HG03378 (cell line): Measurements from ENCODE around the gene WRNIP1.

Source experiments
- ATAC-seq: cut with Tn5 transposase; IDR thresholded peaks from one replicate; pipeline ENCODE4 v1.9.1; 2021; ENCODE audit warnings: mild to moderate bottlenecking, moderate library complexity; ENCODE audit not compliant: unreplicated experiment

WRNIP1 gene

DNA sequence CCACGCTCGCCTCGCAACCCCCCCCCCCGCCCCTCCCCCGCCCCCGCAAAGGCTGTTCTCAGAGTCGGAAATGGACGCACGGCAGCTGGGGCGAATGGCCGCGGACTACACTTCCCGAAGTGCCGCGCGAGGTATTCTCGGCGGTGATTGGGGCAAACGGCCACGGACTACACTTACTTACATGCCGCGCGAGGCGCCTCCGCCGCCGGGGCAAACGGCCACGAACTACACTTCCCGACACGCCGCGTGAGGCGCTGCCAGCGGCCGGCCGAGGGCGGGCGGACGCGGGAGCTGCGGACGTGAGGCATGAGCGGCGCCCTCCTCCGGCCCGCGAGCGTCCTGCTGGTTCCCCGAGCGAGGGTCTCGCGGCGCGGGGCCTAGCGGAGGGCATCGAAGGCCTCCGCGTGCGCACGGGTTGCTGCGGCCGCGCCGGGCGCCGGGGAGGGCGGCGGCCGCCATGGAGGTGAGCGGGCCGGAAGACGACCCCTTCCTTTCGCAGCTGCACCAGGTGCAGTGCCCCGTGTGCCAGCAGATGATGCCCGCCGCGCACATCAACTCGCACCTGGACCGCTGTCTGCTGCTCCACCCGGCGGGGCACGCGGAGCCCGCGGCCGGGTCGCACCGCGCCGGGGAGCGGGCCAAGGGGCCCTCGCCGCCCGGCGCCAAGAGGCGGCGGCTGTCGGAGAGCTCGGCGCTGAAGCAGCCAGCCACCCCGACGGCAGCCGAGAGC, at the start of gene WRNIP1:
WRNIP1 (plus strand) TSS at position 228 of the 730 bp plus-strand sequence; CDS start at position 458, 230 bp downstream.
- peak; percentile 90 for ATAC-seq

DNA sequence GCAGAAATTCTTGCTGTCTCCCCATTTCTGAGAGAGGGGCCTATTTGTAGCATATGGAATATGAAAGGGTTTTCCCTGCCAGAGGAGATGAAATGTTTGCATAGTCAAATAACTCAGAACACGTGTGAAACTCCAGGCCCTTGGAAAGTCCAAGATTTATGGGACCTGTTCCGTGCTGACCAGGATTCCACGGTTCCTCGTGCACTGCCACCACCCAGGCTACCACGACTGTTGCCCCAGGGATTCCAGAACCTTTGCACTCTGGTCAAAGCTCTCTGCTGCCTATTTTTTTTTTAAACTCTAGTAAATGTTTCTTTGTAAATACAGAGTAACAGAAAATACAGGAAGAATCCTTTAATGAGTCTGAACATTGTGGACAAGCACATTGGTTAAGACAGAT, 49.5 kb upstream of the WRNIP1 start:
- ATAC-seq, result no peak

DNA sequence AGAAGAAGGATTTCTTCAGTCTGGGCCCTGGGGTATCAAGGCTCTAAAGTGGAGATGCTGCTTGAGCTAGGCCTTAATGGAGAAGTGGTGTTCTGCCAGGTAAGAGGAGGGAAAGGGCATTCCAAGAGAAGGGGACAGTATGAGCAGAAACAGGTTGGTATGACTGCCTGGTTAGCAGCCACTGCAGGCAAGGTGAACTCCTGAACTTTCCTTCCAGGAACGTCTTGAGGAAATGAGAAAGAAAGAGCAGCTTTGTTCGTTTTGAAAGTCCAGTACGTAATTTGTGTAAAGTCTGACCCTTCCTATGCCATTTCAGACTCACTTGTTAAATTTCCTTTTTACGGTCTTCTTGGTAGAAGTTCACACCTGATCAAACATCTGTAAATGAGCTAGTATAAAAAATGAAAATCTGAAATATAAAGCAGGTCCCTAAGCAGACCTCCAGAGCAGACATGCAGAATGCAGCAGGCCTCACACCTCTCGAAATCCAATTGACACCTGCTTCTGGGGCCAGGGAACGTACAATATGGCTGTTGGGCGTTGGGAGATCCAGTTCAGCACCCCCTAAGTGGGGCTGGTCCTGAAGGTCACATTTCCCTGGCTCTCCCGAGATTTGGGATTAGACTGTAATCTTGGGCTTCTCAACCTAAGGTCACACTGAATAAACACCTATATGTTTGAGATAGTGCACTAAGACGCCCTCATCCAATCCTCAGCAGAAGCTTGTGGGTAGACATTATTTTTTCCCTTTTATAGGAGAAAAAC, 48.1 kb upstream of the WRNIP1 start:
- ATAC-seq, result no peak

DNA sequence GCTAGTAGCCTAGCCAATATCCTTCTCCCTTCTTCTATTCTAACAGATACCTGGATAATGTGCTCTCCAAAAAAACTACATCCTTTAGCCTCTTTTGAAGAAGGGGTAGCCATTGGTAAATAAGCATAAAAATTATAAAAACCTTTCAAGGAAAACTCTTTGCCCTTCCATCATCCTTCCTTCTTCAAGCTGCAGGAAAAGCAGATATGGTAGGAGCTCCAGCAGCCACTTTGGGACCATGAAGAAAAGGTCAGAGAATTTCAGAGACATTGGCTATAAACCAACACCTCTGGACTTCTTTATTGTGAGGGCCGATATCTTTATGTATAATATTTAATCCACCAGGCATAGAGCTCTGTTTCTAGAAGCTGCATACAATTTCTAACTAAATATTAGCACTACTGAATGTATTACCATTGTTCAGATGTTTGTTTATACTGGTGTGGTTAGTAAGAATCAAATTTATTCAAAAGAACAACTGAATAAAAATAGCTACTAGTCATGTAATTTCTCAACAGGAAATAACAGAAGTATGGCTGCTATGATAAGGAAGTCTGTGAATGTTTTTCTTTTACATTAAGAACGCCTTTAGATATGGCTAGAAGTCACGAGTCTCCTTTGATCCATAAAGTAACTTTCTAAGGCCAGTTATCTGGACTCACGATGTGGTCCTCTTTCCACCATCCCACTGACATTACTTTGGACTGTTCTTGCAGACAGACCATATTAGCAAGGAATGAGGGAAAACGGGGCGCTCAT, 46.7 kb upstream of the WRNIP1 start:
- no peak for ATAC-seq

DNA sequence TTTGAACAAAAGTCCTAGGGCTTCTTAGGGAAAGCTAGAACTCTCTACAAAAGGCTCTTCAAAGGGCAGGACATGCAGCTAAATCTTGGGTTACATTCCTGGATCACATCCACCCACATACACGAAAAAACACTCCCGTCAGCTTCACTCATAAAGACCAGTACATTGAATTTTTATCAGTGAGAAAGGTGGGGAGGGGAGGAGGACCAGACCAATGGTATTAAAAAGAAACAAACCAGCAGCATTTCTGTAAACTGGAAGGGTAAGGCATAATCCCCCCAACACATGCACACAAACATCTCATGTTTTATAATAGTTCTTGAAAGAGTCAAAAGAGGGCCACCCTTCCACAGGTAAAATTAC, 46.1 kb upstream of the WRNIP1 start:
- no peak for ATAC-seq

DNA sequence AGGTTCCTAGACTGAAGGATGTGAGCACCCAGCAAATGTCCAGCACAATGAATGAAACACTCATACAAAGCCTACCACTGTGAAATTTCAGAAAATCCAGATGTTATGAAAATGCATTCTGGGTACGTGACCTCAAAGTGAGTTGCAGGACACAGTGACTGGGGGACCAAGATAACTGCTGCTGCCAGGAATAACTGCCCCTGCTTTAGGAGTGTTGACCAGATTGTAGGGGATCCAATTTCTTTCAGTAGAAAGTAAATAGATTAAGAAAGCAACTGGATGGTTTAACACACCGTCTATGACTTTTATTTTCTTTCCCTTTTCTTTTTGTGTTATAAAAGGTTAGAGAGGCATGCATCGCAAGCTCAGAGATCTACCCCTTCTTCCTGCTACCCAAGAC, 44.0 kb upstream of the WRNIP1 start:
- ATAC-seq, result no peak

DNA sequence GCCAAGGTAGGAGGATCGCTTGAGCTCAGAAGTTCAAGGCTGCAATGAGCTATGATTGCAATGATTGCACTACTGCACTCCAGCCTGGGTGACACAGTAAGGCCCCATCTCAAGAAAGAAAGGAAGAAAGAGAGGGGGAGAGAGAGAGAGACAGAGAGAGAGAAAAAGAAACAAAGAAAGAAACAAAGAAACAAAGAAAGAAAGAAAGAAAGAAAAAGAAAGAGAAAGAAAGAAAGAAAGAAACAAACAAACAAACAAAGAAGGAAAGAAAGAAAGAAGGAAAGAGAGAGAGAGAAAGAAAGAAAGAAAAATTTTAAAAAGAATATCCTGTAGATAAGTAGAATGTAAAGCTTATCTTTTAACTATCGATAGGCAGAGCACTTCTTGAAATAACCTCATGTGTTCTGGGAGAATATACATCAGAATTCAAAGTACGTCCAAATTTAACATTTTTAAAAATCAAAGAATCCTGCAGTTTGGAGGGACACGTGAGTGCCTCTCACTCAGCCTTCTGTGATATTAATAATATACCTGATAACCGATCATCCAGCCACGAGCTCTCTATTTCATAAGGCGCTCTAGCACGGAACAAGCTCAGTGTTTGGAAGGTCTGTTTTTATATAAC, 39.7 kb upstream of the WRNIP1 start:
- no peak for ATAC-seq

DNA sequence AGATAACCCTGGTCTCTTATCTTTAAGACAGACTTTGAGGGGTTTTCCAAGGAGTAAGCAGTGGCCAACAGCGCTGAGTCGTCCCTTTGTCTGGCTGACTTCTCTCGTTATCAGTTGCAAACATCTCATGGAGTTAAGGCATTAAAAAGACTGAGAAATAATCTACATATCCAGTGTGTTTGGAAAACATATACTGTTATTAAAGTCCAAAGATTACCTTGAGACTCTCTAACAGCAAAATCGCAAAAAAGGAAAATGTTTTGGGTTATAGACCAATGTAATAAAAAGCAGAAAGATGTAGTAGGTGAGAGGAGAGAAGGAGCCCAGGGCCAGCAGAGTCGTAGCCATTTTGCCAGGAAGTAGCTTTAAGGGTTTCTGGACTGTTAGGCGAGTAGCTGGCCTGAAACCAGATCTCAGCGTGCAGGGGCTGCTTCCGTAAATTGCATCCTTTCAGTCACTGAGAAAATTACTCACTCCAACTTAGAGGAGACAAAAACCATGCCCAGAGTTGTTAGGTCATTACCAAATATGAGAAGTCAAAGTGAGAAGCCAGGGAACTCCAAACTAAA, 39.1 kb upstream of the WRNIP1 start:
- ATAC-seq, result no peak

DNA sequence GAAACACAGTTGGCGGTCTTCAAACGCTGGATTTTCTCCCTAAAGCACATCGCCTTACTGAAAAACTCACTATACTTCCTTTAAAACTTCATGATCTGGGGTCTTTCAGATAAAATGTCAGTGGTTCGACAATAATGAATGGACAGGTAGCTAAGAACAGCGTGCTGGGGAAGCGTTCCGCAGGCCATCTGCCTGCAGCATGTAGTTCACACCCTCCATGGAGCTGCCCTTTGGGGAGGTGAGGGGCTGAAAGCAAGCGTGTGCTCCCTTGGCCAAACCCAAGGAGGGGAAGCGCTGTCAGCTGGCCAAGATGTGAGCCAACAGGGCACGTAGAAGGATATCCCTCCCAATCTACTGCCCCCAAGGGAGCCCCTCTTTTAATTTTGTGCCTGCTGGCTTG, 35.3 kb upstream of the WRNIP1 start:
- ATAC-seq, result no peak

DNA sequence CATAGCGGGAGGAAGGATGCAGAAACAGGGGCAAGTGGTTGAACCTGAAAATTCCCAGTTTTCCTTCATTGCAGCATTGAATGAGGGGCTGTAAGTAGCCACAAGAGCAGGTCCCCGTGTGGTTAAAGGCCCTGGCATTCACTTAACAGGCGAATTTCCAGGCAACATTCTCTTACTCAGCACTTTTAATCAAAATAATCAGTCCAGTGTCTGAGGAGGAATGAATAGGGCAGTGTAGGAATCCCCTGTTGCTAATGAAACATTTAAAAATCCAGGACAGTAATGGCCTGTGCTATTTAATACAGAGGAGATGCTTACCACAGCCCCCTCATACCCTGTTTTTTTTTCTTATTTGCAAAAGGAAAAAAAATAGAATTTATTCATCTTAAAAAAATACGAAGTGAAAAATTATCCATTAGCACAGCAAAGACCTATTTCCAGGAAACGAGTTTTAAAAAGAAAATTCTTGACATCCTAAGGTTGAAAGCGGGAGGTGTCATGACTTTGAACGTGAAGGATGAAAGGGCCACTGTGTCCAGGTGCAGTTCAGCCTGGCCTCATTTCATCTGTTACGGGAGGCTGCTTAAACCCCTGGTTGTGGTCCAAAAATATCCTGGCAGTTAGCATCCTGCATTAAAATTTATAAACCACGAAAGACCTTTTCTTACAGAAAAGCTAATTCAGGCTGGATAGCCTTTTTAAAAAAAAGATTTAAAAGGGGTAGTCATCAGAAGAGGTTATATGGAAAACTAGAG, 34.7 kb upstream of the WRNIP1 start:
- ATAC-seq, result no peak

DNA sequence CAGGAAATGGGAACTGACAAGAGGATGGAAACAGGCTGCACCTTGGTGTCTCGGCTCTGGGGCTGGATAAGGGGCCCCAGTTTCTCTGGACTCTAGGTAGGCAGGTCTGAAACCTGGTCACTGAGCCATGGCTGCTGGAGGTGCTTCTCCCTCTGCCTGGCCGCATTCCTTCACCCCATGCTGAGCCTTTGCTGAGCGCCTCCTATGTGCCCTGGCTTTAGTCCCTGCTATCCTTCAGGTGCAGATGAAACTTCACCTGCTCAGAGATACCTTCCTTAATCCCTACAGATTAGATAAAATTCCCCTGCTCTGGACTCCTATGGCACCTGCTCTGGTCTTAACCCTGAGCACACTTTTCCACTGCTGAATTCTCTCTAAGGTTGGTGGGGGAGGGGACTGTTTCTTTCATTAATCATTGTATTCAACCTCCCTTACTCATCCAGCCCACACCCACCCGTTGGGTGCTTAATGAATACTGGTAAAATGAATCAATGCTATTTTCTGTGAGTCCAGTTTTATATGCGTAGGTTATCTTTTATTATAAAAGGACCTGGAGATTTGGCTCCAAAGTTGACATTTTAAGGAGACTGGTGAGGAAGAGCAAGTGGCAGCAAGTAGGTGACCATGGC, 33.8 kb upstream of the WRNIP1 start:
- no peak for ATAC-seq

DNA sequence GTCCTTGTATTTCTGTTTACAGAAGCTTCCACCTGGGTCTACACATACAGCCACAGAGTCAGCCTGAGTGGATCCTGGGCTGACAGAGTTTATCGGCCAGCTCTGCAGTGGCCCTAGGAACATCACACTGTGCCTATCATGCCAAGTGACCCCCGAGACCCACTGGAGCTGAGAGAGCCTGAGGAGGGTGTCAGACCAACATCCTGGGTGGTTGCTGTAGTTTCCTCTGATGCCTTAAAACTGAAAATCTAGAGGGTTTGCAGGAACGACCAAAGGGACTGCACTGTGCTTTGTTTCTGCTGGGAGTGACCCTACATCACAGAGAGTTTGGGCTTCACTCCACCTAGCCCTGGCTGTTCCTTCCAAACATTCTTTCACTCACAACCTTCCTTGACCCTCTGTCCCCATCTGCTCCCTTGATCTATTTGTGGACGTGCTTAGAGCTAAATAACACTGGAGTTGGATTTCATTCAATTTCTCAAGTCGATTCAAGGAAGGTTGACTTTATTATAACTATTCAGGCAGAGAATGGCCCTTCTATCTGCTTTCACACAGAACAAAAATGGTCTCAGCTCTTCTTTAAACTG, 32.6 kb upstream of the WRNIP1 start:
- ATAC-seq, result no peak

DNA sequence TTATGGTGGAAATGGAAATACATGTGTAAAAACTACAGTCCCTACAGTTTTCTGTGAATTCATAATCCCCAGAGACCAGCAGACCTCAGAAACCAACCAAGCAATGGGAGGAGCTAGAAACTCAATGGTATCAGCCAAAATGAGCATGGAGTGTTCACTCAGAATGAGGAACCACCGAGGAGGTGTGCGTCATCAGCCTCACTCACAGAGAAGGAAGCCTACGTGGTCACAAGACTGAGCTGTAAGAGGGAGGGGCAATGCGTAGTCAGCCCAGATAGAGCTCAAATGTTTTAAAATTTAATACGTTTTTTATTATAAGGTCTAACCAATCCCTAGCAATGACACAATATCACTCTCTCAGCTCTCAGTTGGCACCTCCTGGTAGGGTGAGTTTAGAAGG, 31.9 kb upstream of the WRNIP1 start:
- ATAC-seq, result peak; percentile 91

DNA sequence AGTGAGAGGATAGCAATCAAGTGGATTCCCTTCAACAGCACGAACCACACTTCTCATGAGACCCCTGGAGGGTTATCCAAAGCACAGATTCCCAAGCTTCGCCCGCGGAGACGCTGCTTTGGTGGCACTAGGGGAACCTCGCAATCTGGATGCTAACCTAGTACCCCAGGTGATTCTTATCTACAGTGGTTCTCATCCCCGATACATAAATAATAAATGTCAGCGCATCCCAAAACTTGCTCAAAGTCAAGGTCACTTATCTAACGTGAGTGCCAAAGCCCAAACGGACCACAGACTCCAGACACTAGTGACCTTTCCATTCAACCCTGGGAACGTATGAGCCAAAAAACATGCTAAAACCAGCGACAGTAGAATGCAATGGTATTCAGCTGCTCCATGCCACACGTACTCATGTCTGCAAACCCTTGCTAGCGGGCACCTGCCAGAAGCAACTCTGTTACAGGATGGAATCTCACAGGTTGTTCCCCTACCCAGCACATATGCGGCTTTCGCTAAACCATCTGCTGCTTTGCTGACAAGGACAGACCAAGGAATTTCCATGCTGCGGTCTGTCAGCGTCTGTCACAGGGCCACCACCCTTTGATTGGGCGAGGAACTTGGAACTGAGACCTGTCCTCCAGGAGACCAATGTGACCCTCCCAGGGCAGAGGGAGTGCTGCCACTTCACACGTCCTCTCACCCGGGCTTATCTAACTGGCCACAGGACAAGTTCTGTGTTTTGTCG, 31.3 kb upstream of the WRNIP1 start:
- ATAC-seq, result no peak

DNA sequence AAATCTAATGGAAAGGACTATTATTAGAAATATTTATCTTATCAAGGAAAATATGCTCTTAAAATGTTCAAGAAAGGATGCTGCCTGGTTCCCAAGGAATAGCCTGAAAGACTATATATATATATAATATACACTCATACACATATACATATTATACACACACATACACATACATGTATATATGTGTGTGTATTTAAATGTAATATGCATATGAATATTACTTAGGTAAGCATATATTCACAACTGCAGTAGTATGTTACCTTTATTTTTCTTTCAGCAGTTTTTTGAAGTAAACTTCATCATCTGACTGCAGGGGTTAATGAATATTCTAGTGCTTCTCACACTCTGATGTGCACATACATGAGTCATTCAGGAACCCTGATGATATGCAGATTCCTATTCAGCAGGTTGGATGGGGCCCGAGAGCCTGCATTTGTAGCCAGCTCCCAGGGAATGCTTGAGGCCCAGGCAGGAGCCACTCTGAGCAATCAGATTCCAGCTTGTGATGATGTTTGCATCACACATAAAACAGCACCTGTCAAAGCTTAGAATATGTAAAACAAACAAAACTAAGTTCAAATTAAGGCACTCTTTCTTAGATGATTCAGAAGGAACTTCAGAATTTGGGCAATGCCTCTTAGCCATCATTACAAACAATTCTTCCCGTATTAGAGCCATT, 30.6 kb upstream of the WRNIP1 start:
- no peak for ATAC-seq

DNA sequence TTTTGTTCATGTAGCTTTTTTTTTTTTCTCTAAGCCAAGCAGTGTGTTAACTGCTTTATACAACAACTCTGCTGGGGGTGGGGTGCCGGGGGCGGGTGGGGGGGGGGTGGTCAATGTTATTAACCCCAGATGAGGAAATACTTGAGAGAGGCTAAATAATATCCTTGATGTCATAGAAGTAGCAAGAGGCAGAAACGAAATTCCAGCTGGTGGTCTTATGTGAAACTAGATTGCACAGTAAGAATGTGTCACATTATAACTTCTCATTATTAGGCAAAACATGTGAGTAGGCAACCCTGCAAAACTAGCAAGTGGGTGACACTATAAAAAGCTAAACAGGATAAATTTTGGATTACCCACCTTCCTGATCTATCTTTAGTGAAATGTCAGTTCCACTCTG, 27.3 kb upstream of the WRNIP1 start:
- ATAC-seq, result no peak

DNA sequence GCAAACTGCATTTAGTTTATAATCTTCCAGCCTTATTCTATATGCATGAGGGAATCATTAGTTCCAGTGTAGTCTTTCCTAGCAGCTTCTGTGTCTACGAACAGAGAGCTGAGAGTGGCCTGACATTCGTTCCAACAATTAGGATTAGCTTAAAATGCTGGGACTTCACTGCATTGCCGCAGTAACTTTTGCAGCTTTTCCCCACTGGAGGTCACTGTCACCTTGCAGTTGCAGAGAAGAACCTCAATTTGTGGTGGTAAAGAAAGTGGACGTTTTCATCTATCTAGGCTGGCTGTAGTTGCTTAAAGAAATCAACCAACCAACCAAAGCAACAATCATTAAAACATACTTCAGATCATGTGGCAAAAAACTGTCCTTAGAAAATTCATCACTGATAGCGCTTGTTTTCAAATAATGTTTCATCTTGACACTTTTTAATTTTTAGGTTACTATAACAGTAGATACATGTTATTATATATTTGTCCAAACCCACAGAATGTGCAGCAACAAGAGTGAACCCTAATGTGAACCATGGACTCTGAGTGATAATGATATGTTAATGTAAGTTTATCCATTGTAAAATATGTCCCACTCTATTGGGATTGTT, 26.7 kb upstream of the WRNIP1 start:
- no peak for ATAC-seq

DNA sequence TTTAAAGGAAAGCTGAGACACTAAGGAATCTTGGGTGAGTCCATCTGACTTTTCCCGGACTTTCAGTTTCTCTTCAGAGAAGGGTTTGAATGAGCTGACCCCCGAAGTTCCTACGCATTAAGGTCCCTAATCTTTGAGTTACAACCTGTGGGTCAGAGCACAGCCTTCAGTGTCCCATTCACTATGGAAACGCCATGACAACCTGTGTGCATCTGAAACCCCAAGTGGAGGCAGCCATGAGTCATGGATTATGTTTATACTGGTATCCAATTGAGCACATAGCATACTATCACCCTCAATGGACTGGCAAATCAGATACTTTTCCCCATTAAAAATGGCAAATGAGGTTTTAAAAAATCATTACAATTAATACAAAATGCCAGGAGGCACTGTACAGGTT, 25.9 kb upstream of the WRNIP1 start:
- no peak for ATAC-seq
